Adrenal gland (tissue), 12 donors: Measurements from ENCODE around the gene SUMO2. TPM values are rescaled to one million over a fixed set of nuclear protein-coding genes. Genes with fewer than 3 reads are reported as not detected.

ENCODE experiments used
- DNase-seq, 7 donors: peaks; one replicate each; pipeline ENCODE4 v3.0.0-alpha.2; 2019 to 2020
- H3K27ac ChIP-seq, 5 donors: fragments of 200-600 bp; sonication (generic) in 4 of 5; 1 replicate in 3 of 5; 2 replicates in 2 of 5; pipeline versions ENCODE4 v1.5.1 to v1.8.0; 2016 to 2020; ENCODE audit warnings: mild to moderate bottlenecking in 1 of 5
- H3K27me3 ChIP-seq: fragments of 200-600 bp; 2 replicates; pipeline ENCODE4 v1.8.0; 2021
- H3K36me3 ChIP-seq, 2 donors: fragments of 200-600 bp; replicated peaks in 1 of 2; 1 replicate in 1 of 2; 2 replicates in 1 of 2; pipeline versions ENCODE4 v1.5.1 to v1.8.0; 2018 to 2022
- H3K4me1 ChIP-seq, 2 donors: fragments of 200-600 bp; replicated peaks in 1 of 2; 1 replicate in 1 of 2; 2 replicates in 1 of 2; pipeline versions ENCODE4 v1.5.1 to v1.8.0; 2018 to 2021
- H3K4me3 ChIP-seq, 4 donors: fragments of 200-600 bp; sonication (generic) in 3 of 4; one replicate each; pipeline ENCODE4 v1.5.1; 2016 to 2018
- H3K9me3 ChIP-seq, 3 donors: fragments of 200-600 bp; sonication (generic) in 1 of 3; replicated peaks in 1 of 3; 1 replicate in 2 of 3; 2 replicates in 1 of 3; pipeline versions ENCODE4 v1.5.1 to v1.8.0; 2016 to 2021
- POLR2A ChIP-seq, 2 donors: fragments of 450-650 bp; IDR thresholded peaks; one replicate each; pipeline ENCODE4 v1.6.1; 2017; ENCODE audit warnings: antibody characterized with exemption in 2 of 2, mild to moderate bottlenecking in 2 of 2, moderate library complexity in 1 of 2
- WGBS, 4 donors: extraction: QIAGEN DNeasy Blood & Tissue Kit in 2 of 4; methylation state at CpG; one replicate each; pipeline versions ENCODE4 v1.1.5 to v1.1.7; 2013 to 2017; 5-methylcytosine and 5-hydroxymethylcytosine counted together
- intact Hi-C, 2 donors: fragments of 100-400 bp; cut with DNase I; formaldehyde crosslinking; loops; one replicate each; pipeline versions ENCODE4 v1.14.1 to v1.15.0; 2022 to 2023
- polyA plus RNA-seq, 3 donors: library from polyadenylated mRNA; stranded (reverse); fragments of 200-250 nt in 2 of 3; fragments of 350-450 nt in 1 of 3; fragmentation: Illumina TruSeq in 1 of 3; extraction: RNeasy Lipid Tissue Mini Kit (QIAGEN cat#74804) in 1 of 3; gene quantifications; one replicate each; pipeline ENCODE4 v1.2.3, GENCODE V29; 2013 to 2014
- total RNA-seq, 9 donors: library from RNA; depleted of rRNA in 4 of 9; stranded (reverse); fragments of >200 nt in 4 of 9; fragments of 120-200 nt in 1 of 9; fragmentation: NEBNext Ultra II Directional in 1 of 9; extraction: Animal tissue kit (Norgen Biotek cat#: 25700) in 1 of 9; gene quantifications; one replicate each; pipeline versions ENCODE4 v1.1.0 to v1.2.4, GENCODE V29; 2013 to 2023
- TF ChIP-seq, protein P1 (sequence below), 6 experiments: fragments of 450-650 bp in 4 of 6; fragments of 200-600 bp in 2 of 6; sonication (generic) in 1 of 6; IDR thresholded peaks; 1 replicate in 5 of 6; 2 replicates in 1 of 6; pipeline versions ENCODE4 v1.5.1 to v1.8.0; 2016 to 2021; ENCODE audit warnings: antibody characterized with exemption in 6 of 6, mild to moderate bottlenecking in 2 of 6, moderate library complexity in 1 of 6
- donor health status: healthy with polysubstance abuse.
- donor health status: Bipolar disorder and iron deficiency.
- donor health status: DM: yes; HTN: yes; CAD: no.
- donor health status: DM: no; HTN: no; CAD: no.
- donor health status: DM: no; HTN: no; CAD: no.
- donor health status: DM: yes; HTN: yes; CAD: no.

The SUMO2 gene
- total and polyA plus RNA-seq, 12 donors = 54.9 to 371 (median 215) TPM

DNA sequence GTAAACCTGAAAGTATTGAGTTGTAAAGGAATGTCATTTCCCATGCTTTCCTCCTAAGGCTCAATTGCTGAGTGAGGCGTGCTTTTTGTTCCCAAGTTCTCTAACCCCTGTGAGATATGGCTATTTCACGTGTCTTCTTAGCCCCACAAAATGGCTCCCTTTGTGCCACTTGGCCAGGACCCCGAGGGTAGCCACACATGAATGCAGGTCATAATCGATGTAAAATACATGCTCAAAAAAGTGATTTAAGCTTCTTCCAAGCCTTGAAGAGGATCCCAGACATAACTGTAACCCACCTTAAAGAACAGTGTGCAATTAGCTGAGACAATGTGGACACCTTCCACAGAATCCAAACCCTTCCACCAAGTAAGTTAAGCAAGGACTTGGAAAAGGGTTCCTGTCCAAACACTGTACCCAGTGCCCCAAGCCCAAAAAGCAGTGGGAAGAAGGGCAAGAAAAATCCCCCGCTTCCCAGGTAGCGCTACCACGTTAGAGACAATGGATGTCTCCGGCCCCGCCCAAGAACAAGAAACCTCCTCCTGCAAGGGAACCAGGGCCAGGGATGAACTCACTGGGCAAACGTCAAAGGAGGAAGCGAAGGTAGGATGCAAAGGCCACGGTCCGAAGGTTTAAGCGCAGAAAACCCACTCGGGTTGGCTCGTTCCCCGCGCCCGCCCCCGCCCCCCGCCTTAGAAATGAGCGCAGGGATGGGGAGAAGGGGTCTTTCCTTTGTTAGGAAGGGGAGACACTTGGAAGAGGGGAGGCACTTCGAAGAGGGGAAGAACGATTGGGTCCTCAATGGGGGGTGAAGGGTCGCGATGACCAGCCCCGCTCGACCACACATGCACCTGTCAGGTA is 29.6 kb downstream of the SUMO2 start:
- peak in 3 of 7 donors; percentile 24 to 27 (median 26) for DNase-seq
- 8 to 11% (median 9%) methylated on average over 28 of the region's 28 CpGs for WGBS, 4 donors
- Histone ChIP-seq H3K27ac (no peak overlapping the region), H3K9me3 (no peaks in the 10 kb centered on the region), H3K4me3 (peak overlapping the region; percentile 12 to 89 (median 69)), H3K4me1 (peaks cover 12 to 15% of the 10 kb centered on the region in 2 donors), H3K36me3 (peaks cover 0 to 1% of the 10 kb centered on the region in 2 donors), H3K27me3 (no peaks in the 10 kb centered on the region)
- TF ChIP-seq, protein P1, sequence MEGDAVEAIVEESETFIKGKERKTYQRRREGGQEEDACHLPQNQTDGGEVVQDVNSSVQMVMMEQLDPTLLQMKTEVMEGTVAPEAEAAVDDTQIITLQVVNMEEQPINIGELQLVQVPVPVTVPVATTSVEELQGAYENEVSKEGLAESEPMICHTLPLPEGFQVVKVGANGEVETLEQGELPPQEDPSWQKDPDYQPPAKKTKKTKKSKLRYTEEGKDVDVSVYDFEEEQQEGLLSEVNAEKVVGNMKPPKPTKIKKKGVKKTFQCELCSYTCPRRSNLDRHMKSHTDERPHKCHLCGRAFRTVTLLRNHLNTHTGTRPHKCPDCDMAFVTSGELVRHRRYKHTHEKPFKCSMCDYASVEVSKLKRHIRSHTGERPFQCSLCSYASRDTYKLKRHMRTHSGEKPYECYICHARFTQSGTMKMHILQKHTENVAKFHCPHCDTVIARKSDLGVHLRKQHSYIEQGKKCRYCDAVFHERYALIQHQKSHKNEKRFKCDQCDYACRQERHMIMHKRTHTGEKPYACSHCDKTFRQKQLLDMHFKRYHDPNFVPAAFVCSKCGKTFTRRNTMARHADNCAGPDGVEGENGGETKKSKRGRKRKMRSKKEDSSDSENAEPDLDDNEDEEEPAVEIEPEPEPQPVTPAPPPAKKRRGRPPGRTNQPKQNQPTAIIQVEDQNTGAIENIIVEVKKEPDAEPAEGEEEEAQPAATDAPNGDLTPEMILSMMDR (IDR thresholded peaks at IDR 0.05) = no peak
- no peak for TF ChIP-seq POLR2A (IDR thresholded peaks at IDR 0.05)
- intact Hi-C loops = no loop called here

DNA sequence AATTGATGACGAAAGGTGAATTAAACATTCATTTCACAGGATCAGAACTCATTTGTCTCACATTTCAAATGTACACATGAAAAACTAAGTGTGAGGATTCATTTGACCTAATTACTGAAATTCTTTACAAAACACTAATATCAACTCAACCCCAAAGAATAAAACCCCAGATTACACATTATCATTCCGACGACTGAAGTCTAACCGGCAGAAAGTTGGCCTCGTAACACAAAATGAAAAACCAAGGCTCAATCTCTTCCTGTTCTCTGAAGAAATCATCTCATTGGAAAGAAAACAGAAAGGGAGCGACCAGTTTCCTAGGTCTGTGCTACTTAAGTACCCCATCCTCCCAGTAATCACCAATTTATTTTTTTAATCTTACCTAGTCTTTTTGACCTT is 30.2 kb downstream of the SUMO2 start:
- intact Hi-C loops = no loop called here
- no peak for DNase-seq
- WGBS, 4 donors = 81 to 88% (median 87%) methylated on average over 6 of the region's 6 CpGs

DNA sequence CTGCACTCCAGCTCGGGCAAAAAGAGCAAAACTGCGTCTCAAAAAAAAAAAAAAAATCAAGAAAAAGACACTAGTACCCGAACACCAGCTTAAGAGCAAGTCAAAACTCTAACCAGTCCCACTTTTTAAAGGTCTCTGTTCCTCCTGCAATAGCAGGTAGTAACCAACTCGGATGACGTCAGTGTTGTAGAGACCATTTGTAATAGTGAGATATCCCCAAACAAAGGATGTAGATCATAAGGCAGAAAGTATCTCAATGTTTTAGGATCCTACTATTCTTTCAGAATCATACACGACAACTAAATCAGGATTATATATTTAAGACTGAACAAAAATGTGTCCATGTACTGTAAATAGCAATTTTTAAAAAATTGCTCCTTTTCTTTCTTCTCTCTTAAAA is 30.8 kb downstream of the SUMO2 start:
- Histone ChIP-seq H3K4me1 (peaks cover 12 to 15% of the 10 kb centered on the region in 2 donors), H3K4me3 (no peak overlapping the region), H3K36me3 (peaks cover 0 to 5% of the 10 kb centered on the region in 2 donors), H3K27ac (no peak overlapping the region), H3K9me3 (no peaks in the 10 kb centered on the region), H3K27me3 (no peaks in the 10 kb centered on the region)
- TF ChIP-seq, protein P1 (IDR thresholded peaks at IDR 0.05) = no peak
- no peak for TF ChIP-seq POLR2A (IDR thresholded peaks at IDR 0.05)
- intact Hi-C loops = no loop called here
- DNase-seq = no peak
- 90 to 96% (median 91%) methylated on average over 6 of the region's 6 CpGs for WGBS, 4 donors

More for the DNA sequence above, 30.2 kb downstream of the SUMO2 start:
- H3K4me3 ChIP-seq = no peak overlapping the region
- H3K36me3 ChIP-seq = peaks cover 0 to 2% of the 10 kb centered on the region in 2 donors
- H3K4me1 ChIP-seq = peaks cover 12 to 15% of the 10 kb centered on the region in 2 donors
- no peaks in the 10 kb centered on the region for H3K27me3 ChIP-seq
- no peak overlapping the region for H3K27ac ChIP-seq
- no peaks in the 10 kb centered on the region for H3K9me3 ChIP-seq
- TF ChIP-seq, protein P1 (IDR thresholded peaks at IDR 0.05) = no peak
- no peak for TF ChIP-seq POLR2A (IDR thresholded peaks at IDR 0.05)

DNA sequence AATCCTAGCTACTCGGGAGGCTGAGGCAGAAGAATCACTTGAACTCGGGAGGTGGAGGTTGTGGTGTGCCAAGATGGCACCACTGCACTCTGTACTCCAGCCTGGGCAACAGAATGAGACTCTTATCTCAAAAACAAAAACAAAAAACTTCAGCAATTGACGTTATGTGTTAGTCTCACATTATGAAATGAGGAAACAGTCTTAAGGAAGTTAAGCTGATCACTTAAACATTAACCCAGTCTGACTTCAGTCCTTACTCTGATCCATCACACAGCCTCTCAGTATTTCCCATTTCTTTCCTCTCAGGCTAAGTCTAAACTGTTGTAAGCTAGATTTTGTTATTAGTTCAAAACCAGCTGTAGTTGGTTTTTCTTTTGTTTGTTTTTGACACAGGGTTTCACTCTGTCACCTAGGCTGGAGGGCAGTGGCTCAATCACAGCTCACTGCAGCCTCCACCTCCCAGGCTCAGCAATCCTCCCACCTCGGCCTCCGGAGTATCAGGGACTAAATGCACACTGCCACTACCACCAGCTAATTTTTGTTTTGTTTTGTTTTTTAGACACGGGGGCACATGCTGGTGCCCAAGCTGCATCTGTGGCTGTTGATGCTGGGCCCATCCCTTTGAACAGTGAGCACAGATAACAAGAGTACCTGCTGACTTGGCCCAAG is 34.7 kb downstream of the SUMO2 start:
- Histone ChIP-seq H3K36me3 (peaks cover 0 to 25% of the 10 kb centered on the region in 2 donors), H3K27me3 (no peaks in the 10 kb centered on the region), H3K9me3 (no peaks in the 10 kb centered on the region), H3K4me3 (no peak overlapping the region), H3K4me1 (peaks cover 3 to 8% of the 10 kb centered on the region in 2 donors), H3K27ac (peak overlapping the region in 1 of 5 donors; percentile 31)
- intact Hi-C loops = no loop called here
- peak in 1 of 7 donors; percentile 3 for DNase-seq
- 85 to 90% (median 87%) methylated on average over 6 of the region's 6 CpGs for WGBS, 4 donors
- TF ChIP-seq, protein P1 (IDR thresholded peaks at IDR 0.05) = no peak
- TF ChIP-seq POLR2A (IDR thresholded peaks at IDR 0.05) = no peak
